Lung (tissue), 12 donors: ENCODE measurements around the gene CDKN3. TPM values are rescaled to one million over a fixed set of nuclear protein-coding genes. Genes with fewer than 3 reads are reported as not detected.

ENCODE experiments used
- ATAC-seq: fragments of 200-7000 bp; cut with Tn5 transposase; one replicate; pipeline ENCODE4 v1.9.1; 2020; ENCODE audit warnings: moderate number of reproducible peaks; ENCODE audit not compliant: insufficient read depth, low FRiP score
- DNase-seq, 3 donors: peaks; one replicate each; pipeline ENCODE4 v3.0.0-alpha.2; 2013 to 2017
- H3K27ac ChIP-seq, 2 donors: one replicate each; pipeline ENCODE4 v1.5.1; 2013; ENCODE audit warnings: mild to moderate bottlenecking in 2 of 2, moderate library complexity in 2 of 2, control low read depth in 1 of 2, inconsistent platforms in 1 of 2, low read depth in 1 of 2, low read length in 1 of 2
- H3K27me3 ChIP-seq, 3 donors: one replicate each; pipeline ENCODE4 v1.5.1; 2013; ENCODE audit warnings: low read length in 2 of 3; ENCODE audit not compliant: control insufficient read depth in 3 of 3, insufficient read depth in 3 of 3
- H3K36me3 ChIP-seq, 4 donors: one replicate each; pipeline ENCODE4 v1.5.1; 2013; ENCODE audit warnings: low read length in 4 of 4, mild to moderate bottlenecking in 1 of 4, moderate library complexity in 1 of 4; ENCODE audit not compliant: control insufficient read depth in 4 of 4, insufficient read depth in 4 of 4
- H3K4me1 ChIP-seq, 5 donors: one replicate each; pipeline ENCODE4 v1.5.1; 2013; ENCODE audit warnings: low read length in 5 of 5, mild to moderate bottlenecking in 2 of 5, moderate library complexity in 1 of 5; ENCODE audit not compliant: control insufficient read depth in 5 of 5, insufficient read depth in 5 of 5
- H3K4me3 ChIP-seq: one replicate; pipeline ENCODE4 v1.5.1; 2013; ENCODE audit warnings: mild to moderate bottlenecking, control low read depth, moderate library complexity
- H3K9ac ChIP-seq, 2 donors: one replicate each; pipeline ENCODE4 v1.5.1; 2013; ENCODE audit warnings: low read length in 2 of 2, control low read depth in 1 of 2; ENCODE audit not compliant: insufficient read depth in 1 of 2
- H3K9me3 ChIP-seq, 4 donors: one replicate each; pipeline ENCODE4 v1.5.1; 2013; ENCODE audit warnings: low read length in 3 of 4, mild to moderate bottlenecking in 1 of 4, moderate library complexity in 1 of 4; ENCODE audit not compliant: control insufficient read depth in 4 of 4, insufficient read depth in 3 of 4
- CTCF ChIP-seq: IDR thresholded peaks from 2 replicates; pipeline ENCODE4 v1.5.1; 2012; ENCODE audit warnings: mild to moderate bottlenecking; ENCODE audit errors: control extremely low read depth, extremely low read depth
- WGBS, 2 donors: extraction: QIAGEN DNeasy Blood & Tissue Kit; methylation state at CpG; one replicate each; pipeline ENCODE4 v1.1.7; 2013; 5-methylcytosine and 5-hydroxymethylcytosine counted together
- polyA plus RNA-seq, 2 donors: library from polyadenylated mRNA; stranded (reverse); fragments of 200-250 nt; gene quantifications; one replicate each; pipeline ENCODE4 v1.2.1, GENCODE V29; 2013
- total RNA-seq, 2 donors: library from RNA; depleted of rRNA in 1 of 2; stranded (reverse); fragments of >200 nt in 1 of 2; gene quantifications; one replicate each; pipeline ENCODE4 v1.2.1, GENCODE V29; 2014 to 2021
- donor health status: control.
- donor health status: control.
- donor health status: Bipolar disorder and iron deficiency.
- donor health status: healthy.
- donor health status: DM: yes; HTN: yes; CAD: no.

The CDKN3 gene
- total and polyA plus RNA-seq, 4 donors = 1.5 to 5.7 (median 4.6) TPM

DNA sequence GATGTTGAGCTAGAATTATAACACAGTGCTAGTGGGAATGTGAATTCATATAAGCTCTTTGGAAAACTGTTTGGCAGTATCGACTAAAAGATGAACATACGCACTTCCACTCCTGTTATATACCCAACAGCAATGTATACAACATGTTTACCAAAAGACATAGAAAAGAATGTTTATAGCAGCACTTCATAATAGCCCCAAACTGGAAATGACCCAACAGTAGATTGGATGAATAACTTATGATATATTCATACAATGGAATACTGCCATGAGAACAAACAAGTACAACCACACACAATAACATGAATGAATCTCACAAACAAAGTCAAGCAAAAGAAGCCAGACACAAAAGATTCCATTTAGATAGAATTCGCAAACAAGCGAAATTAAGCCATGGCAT lies 28.5 kb upstream of the CDKN3 start:
- DNase-seq (peak in 2 of 3 donors; percentile 75 to 79), ATAC-seq (no peak)
- Histone ChIP-seq H3K36me3 (no peaks in the 10 kb centered on the region), H3K9me3 (no peaks in the 10 kb centered on the region), H3K27ac (no peak overlapping the region), H3K9ac (no peak overlapping the region), H3K27me3 (no peaks in the 10 kb centered on the region), H3K4me3 (no peak overlapping the region), H3K4me1 (peaks cover 0 to 17% (median 9%) of the 10 kb centered on the region in 5 donors)
- WGBS, 2 donors = 82 to 96% methylated on average over 4 of the region's 4 CpGs
- no peak for TF ChIP-seq CTCF

- H3K9ac ChIP-seq = no peak overlapping the region
- no peak for DNase-seq
- no peak for TF ChIP-seq CTCF
- ATAC-seq = no peak
- WGBS, 2 donors = 85 to 91% methylated on average over 2 of the region's 2 CpGs
- no peak overlapping the region for H3K27ac ChIP-seq
- H3K27me3 ChIP-seq = no peaks in the 10 kb centered on the region
- H3K9me3 ChIP-seq = no peaks in the 10 kb centered on the region
- no peaks in the 10 kb centered on the region for H3K36me3 ChIP-seq
- H3K4me1 ChIP-seq = peaks cover 0 to 19% (median 9%) of the 10 kb centered on the region in 5 donors
- H3K4me3 ChIP-seq = no peak overlapping the region
These were observed 27.5 kb upstream of the CDKN3 start for GRCh38 chr14:54369343-54369742.

- ATAC-seq = no peak
- TF ChIP-seq CTCF = no peak
- WGBS, 2 donors = 71 to 77% methylated on average over 11 of the region's 11 CpGs
These were observed 26.2 kb upstream of the CDKN3 start for GRCh38 chr14:54370323-54371198.

More at GRCh38 chr14:54370323-54371198, 26.2 kb upstream of the CDKN3 start:
- H3K27ac ChIP-seq = no peak overlapping the region
- no peak for DNase-seq
- no peak overlapping the region for H3K9ac ChIP-seq
- no peaks in the 10 kb centered on the region for H3K36me3 ChIP-seq
- H3K4me3 ChIP-seq = no peak overlapping the region
- no peaks in the 10 kb centered on the region for H3K27me3 ChIP-seq
- H3K4me1 ChIP-seq = peaks cover 0 to 24% (median 4%) of the 10 kb centered on the region in 5 donors
- no peaks in the 10 kb centered on the region for H3K9me3 ChIP-seq
